HL-60 (cell line): ENCODE data around the gene COA5.

ENCODE experiments used
- DNase-seq, 2 experiments: peaks; one replicate each; pipeline ENCODE4 v3.0.0-alpha.2; 2010 to 2020; ENCODE audit warnings: low read depth in 1 of 2, low spot score in 1 of 2
- H3K27ac ChIP-seq: fragments of 250-450 bp; sonication (Bioruptor Pico); replicated peaks from 2 replicates; pipeline ENCODE4 v1.5.1; 2020; ENCODE audit warnings: mild to moderate bottlenecking, moderate library complexity
- H3K27me3 ChIP-seq: fragments of 250-450 bp; sonication (Bioruptor Pico); 2 replicates; pipeline ENCODE4 v1.5.1; 2021; ENCODE audit warnings: mild to moderate bottlenecking, moderate library complexity; ENCODE audit not compliant: insufficient read depth, poor library complexity, severe bottlenecking
- H3K4me3 ChIP-seq: replicated peaks from 2 replicates; pipeline ENCODE4 v1.5.1; 2011; ENCODE audit warnings: mild to moderate bottlenecking, control low read depth, low read length; ENCODE audit not compliant: insufficient read depth
- CTCF ChIP-seq: IDR thresholded peaks from one replicate; pipeline ENCODE4 v1.5.1; 2011; ENCODE audit warnings: low read length, control low read depth, inconsistent platforms; ENCODE audit not compliant: insufficient read depth
- GABPA ChIP-seq: IDR thresholded peaks from 2 replicates; pipeline ENCODE4 v1.6.1; 2012; ENCODE audit warnings: low read depth
- POLR2AphosphoS5 ChIP-seq: IDR thresholded peaks from 2 replicates; pipeline ENCODE4 v1.6.1; 2012; ENCODE audit warnings: low read depth
- REST ChIP-seq: IDR thresholded peaks from 2 replicates; pipeline ENCODE4 v1.6.1; 2012; ENCODE audit warnings: low read depth; ENCODE audit not compliant: insufficient replicate concordance
- SPI1 ChIP-seq: IDR thresholded peaks from 2 replicates; pipeline ENCODE4 v1.6.1; 2012; ENCODE audit warnings: low read depth, mild to moderate bottlenecking, borderline replicate concordance

Gene COA5

GRCh38 chr2:98580656-98581284 lies 27.5 kb downstream of the COA5 start:
- TF ChIP-seq POLR2AphosphoS5: no peak
- TF ChIP-seq GABPA: no peak
- TF ChIP-seq REST: no peak
- TF ChIP-seq SPI1: no peak
- H3K27ac ChIP-seq: no peak overlapping the region
- H3K27me3 ChIP-seq: no peaks in the 10 kb centered on the region
- DNase-seq: no peak
- H3K4me3 ChIP-seq: no peak overlapping the region

GRCh38 chr2:98579926-98580325 lies 28.4 kb downstream of the COA5 start:
- H3K4me3 ChIP-seq: no peak overlapping the region
- no peak for DNase-seq
- TF ChIP-seq CTCF (no peak), GABPA (no peak), REST (no peak), SPI1 (no peak), POLR2AphosphoS5 (no peak)
- H3K27ac ChIP-seq: no peak overlapping the region
- H3K27me3 ChIP-seq: no peaks in the 10 kb centered on the region

GRCh38 chr2:98578231-98578630 lies 30.1 kb downstream of the COA5 start:
- no peak overlapping the region for H3K27ac ChIP-seq
- no peaks in the 10 kb centered on the region for H3K27me3 ChIP-seq
- no peak for DNase-seq
- no peak overlapping the region for H3K4me3 ChIP-seq
- no peak for TF ChIP-seq GABPA
- no peak for TF ChIP-seq SPI1
- TF ChIP-seq CTCF: no peak
- TF ChIP-seq POLR2AphosphoS5: no peak
- TF ChIP-seq REST: no peak
